Measurements from ENCODE around the gene LAD1. TPM values are rescaled to one million over a fixed set of nuclear protein-coding genes. Genes with fewer than 3 reads are reported as not detected.

LAD1 gene
- total RNA-seq, 1 experiment from 2014 or later, result 30.1 TPM

DNA sequence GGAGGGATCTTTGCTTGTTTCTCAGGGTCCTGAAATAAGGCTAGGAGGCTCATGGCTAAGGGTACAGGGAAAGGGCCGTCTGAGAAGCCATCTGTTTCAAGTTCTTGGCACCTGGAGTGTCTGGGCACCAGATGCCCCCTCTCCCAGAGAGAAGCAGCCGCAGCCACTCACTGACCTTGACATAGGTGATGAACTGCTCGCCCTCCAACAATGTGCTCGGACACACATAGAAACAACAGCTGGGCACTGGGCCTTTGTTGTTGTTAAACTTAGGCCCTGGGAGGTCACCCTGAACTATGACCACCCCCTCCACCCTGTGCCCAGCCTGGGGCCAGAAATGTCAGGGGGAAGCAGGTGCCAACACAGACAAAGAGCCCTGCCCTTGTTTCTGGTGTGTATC, 31.7 kb upstream of the LAD1 start:
- no peaks in the 10 kb centered on the region for H3K79me1 ChIP-seq (ENCODE audit: insufficient read depth, low read depth, low read length, poor library complexity, severe bottlenecking)
- no peak overlapping the region for H2BK120ac ChIP-seq (ENCODE audit: low read depth, low read length, poor library complexity, severe bottlenecking)
- no peak overlapping the region for H4K8ac ChIP-seq (replicated peaks; ENCODE audit: insufficient read length, low read depth, low read length)
- H2BK20ac ChIP-seq (ENCODE audit: low read depth, low read length, poor library complexity, severe bottlenecking), result no peak overlapping the region
- H3K9me3 Mint-ChIP-seq, result no peaks in the 10 kb centered on the region
- H4K91ac ChIP-seq (ENCODE audit: insufficient read length, low read depth, low read length), result no peak overlapping the region
- TF ChIP-seq, protein P1, sequence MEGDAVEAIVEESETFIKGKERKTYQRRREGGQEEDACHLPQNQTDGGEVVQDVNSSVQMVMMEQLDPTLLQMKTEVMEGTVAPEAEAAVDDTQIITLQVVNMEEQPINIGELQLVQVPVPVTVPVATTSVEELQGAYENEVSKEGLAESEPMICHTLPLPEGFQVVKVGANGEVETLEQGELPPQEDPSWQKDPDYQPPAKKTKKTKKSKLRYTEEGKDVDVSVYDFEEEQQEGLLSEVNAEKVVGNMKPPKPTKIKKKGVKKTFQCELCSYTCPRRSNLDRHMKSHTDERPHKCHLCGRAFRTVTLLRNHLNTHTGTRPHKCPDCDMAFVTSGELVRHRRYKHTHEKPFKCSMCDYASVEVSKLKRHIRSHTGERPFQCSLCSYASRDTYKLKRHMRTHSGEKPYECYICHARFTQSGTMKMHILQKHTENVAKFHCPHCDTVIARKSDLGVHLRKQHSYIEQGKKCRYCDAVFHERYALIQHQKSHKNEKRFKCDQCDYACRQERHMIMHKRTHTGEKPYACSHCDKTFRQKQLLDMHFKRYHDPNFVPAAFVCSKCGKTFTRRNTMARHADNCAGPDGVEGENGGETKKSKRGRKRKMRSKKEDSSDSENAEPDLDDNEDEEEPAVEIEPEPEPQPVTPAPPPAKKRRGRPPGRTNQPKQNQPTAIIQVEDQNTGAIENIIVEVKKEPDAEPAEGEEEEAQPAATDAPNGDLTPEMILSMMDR (conservative IDR thresholded peaks at IDR 0.05), result no peak
- no peak overlapping the region for H3K9ac ChIP-seq (ENCODE audit: extremely low read depth, insufficient read length, low read length)
- no peak overlapping the region for H3K27ac ChIP-seq (ENCODE audit: insufficient read length, low read depth, low read length)
- H3K36me3 Mint-ChIP-seq (ENCODE audit: insufficient read depth in 1 of 3, low read depth in 3 of 3), result no peaks in the 10 kb centered on the region
- no peak overlapping the region for H2BK15ac ChIP-seq (ENCODE audit: low read depth, low read length)
- H3K18ac ChIP-seq (ENCODE audit: insufficient read length, low read depth, low read length), result no peak overlapping the region
- WGBS (ENCODE audit: extremely low coverage, insufficient read length, low lambda C conversion rate), result no CpG with 5 or more reads among the region's 4 CpGs
- H3K27me3 Mint-ChIP-seq (ENCODE audit: low read depth), result peaks cover 3% of the 10 kb centered on the region; the same call in 1 of the 2 replicates
- no peaks in the 10 kb centered on the region; the same call in 1 of the 2 replicates for H3K4me1 ChIP-seq (ENCODE audit: insufficient read depth, low read length)
- H3K4me3 Mint-ChIP-seq, result no peak overlapping the region
- no peak overlapping the region for H3K23ac ChIP-seq (ENCODE audit: insufficient read length, low read depth, low read length)
- no peak overlapping the region for H3K56ac ChIP-seq (ENCODE audit: insufficient read length, low read depth, low read length)
- H3K23me2 ChIP-seq (ENCODE audit: insufficient read length, low read depth, low read length, poor library complexity, severe bottlenecking), result no peaks in the 10 kb centered on the region
- H4K20me1 ChIP-seq (ENCODE audit: control insufficient read depth, insufficient read depth, insufficient read length), result no peaks in the 10 kb centered on the region
- H2AFZ ChIP-seq (ENCODE audit: low read length), result no peak overlapping the region
- no peak overlapping the region for H3K27ac Mint-ChIP-seq
- H3K4me2 ChIP-seq (ENCODE audit: insufficient read depth, insufficient read length, low read length), result no peak overlapping the region
- H3K4me1 Mint-ChIP-seq, result peaks cover 3 to 9% of the 10 kb centered on the region in 2 experiments
- H2AK5ac ChIP-seq (ENCODE audit: insufficient read length, low read length), result no peak overlapping the region
- no peak overlapping the region for H3T11ph ChIP-seq (ENCODE audit: low read length)
- no peaks in the 10 kb centered on the region for H3K79me2 ChIP-seq (ENCODE audit: insufficient read depth, low read length)
- no peak overlapping the region for H3K14ac ChIP-seq (ENCODE audit: insufficient read depth, low read length)
- H2BK5ac ChIP-seq (ENCODE audit: insufficient read length, low read length), result no peak overlapping the region
- no peaks in the 10 kb centered on the region for H3K27me3 ChIP-seq (ENCODE audit: insufficient read depth, low read length)
- no peak overlapping the region for H4K5ac ChIP-seq (ENCODE audit: insufficient read length, low read depth, low read length)
- DNase-seq, result no peak
- no peak overlapping the region for H2BK12ac ChIP-seq (ENCODE audit: insufficient read length, low read depth, low read length)
- no peaks in the 10 kb centered on the region for H3K9me3 ChIP-seq (ENCODE audit: control insufficient read depth, low read depth, low read length)
- no peak overlapping the region for H3K4ac ChIP-seq (ENCODE audit: low read depth, low read length)
